Left renal cortex interstitium (tissue), 4 donors: Measurements from ENCODE around the gene UNC119. TPM values are rescaled to one million over a fixed set of nuclear protein-coding genes. Genes with fewer than 3 reads are reported as not detected.
"Not testable (repeated sequence)": the region's sequence is repeated elsewhere in the genome, so short reads cannot be mapped to it uniquely, and the experiment has no call there.

ENCODE experiments used
- DNase-seq, 4 donors: peaks; one replicate each; pipeline ENCODE4 v3.0.0-alpha.2; 2013; ENCODE audit warnings: low read depth in 4 of 4, low spot score in 2 of 4, missing footprints in 1 of 4
- polyA plus RNA-seq, 4 donors: library from polyadenylated mRNA; unstranded; fragments of 120-200 nt; gene quantifications; one replicate each; pipeline ENCODE4 v1.2.1, GENCODE V29; 2013; ENCODE audit not compliant: insufficient read length in 4 of 4

The UNC119 gene
- polyA plus RNA-seq: 10 to 100 TPM; 55.6 to 79.7 (median 65.4) TPM

DNA sequence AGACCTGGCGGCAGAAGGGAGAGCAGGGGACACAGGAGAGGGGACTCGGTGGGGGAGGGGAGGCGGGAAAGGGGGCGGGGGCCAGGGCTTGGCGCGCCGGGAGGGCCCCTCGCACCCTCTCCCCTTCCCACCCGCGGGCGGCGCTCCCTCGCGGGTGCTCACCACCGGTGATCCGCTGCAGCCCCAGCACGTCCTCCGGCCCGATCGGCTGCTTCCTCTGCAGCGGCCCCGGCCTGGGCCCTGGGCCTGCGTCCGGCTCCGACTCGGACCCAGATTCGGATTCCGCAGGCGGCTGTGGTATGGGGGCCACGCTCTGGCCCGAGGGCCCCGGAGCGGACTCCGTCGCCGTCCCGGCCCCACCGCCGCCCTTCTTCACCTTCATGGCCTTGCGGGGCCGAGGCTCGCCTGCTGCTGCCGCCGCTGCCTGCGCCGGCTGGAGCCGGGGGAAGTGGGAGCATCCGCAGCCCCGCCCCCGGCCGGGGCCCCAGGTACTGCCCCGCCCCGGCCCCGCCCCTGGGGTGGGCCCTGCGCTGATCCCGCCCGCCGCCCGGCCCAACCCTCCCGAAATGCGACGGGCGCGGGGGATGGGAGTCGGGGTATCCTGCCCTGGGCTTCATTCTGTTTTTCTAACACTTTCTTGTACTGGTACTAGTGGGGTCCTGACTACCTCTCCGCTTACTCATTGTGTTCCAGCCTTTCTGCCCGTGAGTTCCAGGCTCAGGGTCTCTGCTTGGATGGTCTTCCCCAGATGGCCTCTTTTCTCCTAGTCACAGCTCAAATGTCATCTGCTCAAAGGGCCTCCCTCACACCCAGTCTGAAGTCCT is at the start of gene UNC119:
Gene UNC119 (minus strand): TSS at position 449 of the 824 bp plus-strand sequence. CDS start 67 bp downstream, at position 382.
- peak in 2 of 4 donors; percentile 70 to 74 for DNase-seq

DNA sequence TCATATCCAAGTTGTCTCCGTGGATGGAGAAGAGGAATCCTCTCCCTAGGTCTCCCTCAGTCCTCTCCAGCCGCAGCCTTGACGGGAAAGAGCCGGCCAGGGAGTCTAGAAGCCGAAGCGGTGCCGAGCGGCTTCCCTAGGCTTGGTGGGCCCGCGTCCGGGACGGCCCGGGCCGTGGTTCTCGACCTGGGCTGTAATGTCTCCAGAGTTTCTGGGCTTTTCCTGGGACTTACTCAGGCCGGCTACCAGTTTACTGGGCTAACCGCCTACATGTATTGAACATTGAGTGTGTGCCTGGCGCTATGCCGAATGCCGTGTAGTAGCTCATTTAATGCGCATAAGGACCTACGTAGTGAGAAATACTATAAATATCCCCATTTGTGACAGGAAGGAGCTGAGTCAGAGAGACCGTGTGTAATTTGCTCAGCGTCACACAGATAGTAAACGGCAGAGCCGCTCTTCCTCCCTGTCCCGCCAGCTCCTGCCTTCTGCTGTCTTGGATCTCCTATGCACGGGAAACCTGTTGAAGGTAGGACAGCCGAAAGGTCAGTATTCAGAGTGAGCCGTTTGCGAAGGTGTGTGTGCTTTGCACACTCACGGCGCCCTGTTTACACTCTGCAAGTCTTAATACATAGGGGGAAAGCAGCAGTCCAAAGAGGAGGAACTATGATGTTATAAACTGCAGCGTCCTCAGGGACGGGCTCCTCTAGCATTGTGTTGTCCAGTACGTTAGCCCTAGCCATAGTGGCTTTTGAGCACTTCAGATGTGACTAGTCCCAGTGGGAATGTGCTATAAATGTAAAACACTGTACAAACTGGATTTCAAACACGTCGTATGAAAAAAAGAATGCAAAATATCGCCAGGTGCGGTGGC is 47.1 kb upstream of the UNC119 start:
- DNase-seq: peak in 1 of 4 donors; percentile 39

DNA sequence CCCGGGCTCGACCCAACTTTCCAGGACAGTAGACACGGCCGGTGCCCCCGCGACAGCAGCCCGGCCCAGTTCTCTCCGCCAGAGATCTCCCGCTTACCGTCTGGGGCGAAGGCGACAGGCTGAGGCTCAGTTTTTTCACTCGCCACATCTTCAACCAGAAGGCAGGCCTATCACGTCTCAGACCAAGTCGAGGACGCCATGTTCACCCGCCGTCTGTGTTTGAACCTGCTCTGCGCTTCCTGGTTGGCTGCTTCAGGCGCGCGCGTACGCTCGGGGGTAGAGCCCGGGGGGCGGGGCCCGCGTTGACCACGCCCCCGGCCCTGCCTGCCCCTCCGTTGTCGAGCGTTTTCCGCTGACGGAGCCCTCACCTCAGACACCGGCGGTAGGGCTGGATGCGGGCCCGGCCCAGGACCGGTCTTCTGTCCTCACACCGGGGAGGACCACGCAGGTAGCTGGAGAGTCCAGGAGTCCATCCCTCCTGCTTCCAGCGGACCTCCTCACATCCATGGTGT is 46.4 kb upstream of the UNC119 start, which contains the start of gene SPAG5:
Gene SPAG5 (minus strand): TSS at position 227 of the 512 bp plus-strand sequence. CDS start 79 bp downstream, at position 148.
- DNase-seq: peak; percentile 83 to 87 (median 85)

DNA sequence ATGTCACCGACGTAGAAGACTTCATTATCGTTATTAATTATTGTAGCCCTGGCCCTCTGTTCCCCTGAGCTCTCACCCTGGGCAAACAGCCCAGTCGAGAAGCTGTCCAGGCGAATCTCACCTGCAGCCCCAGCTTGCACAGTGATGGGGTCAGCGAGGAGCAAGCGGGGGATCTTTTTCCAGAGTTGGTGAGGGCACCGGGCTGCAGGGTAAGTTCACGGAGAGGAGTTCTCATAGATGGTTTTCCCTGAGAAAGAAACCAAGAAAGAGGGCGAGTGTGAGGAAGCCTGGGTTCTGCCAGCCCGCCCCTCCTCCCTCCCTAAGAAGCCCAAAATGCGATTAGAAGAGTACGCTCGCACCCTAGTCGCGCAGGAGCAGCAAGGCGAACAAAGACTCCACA is 46.0 kb upstream of the UNC119 start:
- DNase-seq: peak in 3 of 4 donors; percentile 6 to 56 (median 25)

DNA sequence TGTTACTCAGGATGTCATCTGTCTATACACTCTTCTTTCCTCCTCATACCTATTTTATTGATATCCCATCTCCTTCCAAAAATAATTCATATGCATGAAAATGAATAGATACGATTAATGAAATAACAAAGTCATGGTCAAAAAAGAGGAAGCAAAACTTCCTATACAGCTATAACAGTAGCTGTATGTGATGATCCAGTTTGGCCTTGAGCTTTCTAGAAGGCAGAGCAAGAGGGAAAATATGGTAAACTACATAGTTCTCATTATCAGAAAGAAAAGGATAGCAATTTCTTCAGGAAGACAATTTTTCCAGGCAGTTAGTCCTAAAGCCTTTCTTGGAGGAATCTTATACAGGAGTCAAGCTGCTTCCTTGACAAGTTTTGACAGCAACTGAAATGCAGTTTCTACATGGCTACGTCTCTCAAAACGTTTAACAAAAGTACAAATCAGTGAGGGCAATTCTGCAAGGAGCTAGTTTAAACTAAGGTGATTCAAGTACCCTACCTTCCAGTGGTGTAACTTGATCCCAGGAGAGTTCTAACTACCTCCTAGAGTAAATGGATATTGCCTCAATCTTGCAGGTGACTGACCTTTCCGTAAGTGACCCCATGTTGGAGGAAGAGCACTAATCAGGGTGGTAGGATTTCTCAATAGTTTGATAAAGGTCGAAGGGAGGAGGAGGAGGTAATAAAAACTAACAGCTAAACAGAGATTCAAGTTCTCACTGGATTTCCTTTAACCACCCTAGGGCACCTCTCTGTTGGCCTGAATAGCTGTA is 45.4 kb upstream of the UNC119 start:
- DNase-seq: no peak

DNA sequence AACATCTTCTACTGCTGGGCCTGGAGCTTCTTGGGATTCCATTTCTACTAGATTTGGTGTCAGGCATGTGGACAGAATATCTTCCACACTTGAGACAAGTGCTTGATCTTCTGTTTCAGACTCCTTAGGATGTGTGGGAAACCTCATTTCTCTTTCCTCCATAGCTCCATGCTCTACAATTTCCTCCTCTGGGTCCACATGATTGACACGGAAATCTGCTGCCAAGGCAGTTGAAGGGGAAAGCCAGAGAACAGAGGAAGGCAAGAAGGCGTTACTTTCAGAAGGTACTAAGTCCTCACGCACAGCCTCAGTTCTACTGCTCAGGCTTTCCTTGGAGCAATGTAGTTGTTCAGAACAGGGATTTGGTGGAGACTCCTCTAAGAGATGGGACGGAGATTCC is 39.8 kb upstream of the UNC119 start:
- no peak for DNase-seq

DNA sequence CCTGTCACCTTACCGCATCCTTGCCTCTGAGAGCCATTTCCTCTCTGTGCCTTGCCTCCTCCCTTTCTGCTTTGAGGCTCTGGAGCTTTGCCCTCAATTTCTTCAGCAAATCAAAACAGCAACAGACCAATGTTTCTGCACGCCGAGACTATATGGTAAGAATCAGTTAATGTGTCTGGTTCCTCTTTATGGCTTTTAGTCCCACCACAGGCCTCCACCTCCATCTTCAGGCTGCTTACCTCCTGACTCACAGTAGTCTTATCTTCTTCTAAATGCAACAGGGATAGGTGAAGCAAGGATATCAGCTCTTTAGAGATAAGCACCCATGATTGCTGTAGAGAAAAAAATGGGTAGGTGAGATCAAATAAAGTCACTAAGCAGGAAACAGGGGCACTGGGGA is 33.4 kb upstream of the UNC119 start:
- no peak for DNase-seq

DNA sequence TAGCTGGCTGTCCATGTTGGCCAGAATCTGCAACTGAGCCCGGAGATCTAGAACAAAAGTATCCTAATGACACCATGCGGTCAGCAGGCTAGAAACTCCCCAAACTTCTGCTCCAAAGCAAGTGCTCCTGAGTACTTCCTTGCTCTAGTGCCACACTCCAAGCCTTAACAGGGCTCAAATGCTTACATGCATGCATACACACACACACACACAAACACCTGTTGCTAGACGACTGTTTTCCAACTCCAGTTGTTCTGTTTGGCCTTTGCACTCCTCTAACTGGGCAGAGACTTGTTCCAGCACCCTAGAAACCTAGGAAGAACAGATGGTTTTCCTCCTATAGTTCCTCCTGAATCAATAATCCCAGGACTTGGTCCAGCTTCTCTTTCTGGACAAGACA is 32.0 kb upstream of the UNC119 start:
- no peak for DNase-seq

DNA sequence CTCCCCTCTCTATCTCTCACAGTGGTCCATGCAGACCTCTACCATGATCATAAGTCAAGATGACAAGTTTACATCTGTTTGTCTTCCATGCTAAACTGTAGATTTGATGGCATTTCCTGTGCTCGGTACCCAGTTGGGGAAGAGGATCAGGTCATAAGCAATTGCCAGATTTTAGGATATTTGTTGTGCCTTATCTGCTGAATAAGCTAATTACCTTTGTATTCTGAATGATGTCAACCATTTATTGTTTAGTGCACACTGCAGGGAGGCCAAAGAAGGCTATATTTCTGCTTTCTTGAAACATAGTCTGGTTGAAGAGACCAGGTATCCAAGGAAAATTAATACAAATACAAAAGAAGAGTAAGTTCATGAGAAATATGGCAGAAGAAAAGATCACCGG is 30.1 kb upstream of the UNC119 start:
- no peak for DNase-seq

DNA sequence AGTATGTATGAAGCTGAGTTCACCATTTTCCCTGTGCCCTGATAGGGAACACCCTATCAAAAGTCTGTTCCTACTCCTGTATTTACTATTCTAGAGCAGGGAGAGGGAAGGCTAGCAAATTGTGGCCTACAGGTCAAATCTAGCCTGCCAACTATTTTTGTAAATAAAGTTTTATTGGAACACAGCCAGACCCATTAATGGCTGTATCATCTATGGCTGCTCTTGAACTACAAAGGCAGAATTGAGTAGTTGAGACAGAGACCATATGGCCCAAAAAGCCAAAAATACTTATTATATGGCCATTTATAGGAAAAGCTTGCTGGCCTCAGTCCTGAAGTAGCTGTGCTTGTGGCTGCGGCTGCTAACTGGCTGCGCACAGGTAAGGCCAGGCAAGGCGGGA is 28.5 kb upstream of the UNC119 start:
- DNase-seq: no peak

DNA sequence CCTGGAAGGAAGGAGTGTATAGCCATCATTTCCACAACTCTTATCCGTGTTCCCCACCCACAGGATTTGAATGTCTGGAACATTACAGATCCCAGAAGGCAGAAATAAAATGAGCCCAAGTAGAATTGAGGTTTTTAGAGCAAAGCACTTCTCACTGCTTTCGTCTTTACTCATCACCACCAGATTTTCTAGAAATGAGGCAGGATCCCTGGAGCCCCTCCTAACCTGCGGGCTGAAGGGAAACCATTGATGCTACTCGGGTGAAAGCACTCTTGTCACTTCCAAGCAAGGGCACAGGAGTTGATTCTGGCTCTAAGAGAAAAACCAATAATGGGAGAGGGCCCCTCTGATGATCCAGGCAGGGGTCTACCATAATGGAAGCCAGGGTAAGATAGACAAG is 27.1 kb upstream of the UNC119 start:
- no peak for DNase-seq

DNA sequence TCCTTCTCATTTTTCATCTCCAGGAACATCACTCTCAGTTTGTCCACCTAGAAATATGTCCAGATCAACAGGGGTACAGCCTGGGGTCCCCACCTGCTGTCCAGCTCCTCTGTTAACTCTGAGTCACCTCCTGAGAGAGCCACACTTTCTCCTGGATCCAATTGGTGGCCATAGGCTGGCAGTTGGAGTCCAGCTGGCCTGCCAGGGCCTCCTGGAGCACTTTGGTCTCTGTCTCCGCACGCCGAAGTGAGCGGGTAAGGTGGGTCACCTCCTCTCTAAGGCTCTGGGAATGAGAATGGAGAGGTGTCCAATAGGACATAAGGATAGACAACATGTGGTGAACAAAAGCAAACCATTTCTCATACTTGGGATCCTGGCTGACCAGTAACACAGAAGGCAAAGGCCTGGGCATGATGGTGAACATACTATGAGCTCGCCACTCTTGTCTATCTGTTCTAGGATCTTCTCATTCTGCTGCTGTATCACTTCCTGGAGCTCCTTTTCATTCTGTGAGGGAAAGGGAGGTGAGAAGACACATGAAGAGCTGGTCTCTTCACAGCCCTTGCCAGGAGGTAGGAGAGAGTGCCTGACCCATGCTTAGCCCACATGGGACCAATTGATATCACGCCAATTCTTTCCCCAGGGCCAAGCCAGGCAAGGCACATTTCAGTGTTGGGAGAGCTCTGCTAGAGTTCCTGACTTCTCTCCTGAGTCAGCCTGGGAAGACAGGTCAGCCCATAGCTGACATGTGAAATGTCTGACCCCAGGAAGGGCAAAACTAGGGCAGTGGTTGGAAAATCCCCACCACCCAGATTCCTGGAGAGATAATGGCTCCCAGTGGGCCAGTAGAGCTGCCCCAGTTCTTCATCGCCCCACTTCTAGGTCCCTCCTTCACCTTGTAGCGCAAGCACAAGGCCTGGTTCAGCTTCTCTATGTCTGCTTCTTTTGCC is 26.1 kb upstream of the UNC119 start:
- DNase-seq: no peak

DNA sequence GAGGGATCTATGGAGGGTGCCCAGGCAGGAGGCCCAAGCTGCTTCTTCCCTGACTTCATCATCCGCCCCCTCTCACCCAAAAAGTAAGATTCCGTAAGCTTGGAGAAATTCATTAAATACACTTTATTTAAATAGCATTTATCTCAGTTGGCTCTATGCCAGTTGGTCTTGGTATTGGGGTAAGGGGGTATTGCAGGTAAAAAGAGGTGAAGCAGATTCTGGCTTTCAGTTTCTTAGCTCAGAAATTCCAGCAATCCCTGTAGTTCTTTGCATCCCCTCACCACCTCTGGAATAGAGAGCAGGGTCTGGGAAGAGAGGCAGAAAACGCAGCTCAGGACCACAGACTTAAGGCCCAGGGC is 25.0 kb upstream of the UNC119 start:
- DNase-seq: no peak

DNA sequence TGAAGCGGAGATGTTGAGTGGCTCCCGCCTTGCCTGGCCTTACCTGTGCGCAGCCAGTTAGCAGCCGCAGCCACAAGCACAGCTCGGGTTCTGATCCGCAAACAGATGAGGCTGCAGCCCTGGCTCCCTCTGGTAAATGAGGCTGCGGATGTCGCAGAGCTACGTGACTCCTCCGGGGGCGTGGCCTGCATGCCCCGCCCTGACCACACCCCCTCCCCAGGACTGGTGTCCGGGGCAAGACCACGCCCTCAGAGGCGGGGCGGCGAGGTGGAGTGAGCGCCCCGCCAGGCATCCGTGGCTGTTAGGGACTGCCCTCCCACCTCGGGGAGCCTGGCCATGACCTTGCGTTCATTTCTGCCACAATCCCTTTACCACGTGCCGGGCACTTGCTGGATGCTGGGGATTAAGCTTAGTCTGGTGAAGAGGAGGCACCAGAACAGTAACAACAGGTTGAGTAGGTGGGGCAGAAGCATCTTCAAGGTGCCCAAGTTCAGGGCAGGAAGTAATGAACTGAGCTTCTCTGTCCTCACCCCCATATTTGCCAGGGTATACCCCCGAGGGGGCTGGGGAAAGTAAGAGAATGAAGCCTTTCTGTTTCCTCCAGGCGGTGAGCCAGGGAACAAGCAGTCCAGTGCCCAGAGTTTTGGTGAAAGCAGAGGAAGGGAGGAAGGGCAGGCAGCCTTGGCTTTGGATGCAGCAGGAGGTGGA is 24.5 kb upstream of the UNC119 start, which contains the start of gene ALDOC:
Gene ALDOC (minus strand): TSS at position 138 of the 708 bp plus-strand sequence. CDS start 1,363 bp downstream, outside the sequence.
- peak in 3 of 4 donors; percentile 63 to 84 (median 77) for DNase-seq

DNA sequence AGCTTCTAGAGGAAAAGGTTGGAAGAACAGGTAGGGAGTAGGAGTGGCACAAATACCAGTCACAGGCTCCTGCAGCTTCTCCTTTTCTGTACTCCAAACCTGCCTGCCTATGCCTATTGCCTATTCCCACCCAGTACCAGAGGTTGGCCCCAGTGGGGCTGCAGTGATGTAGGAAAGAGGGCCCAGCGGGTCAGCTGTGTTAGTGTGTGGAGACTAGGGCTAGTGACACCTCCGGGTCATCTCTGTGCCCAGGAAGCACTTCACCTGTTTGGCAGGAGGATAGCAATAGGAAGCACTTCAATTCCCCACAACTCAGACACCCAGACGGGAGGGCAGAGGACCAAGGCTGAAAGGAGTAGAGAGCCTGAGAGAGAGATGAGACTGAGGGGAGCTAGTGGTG is 23.6 kb upstream of the UNC119 start:
- DNase-seq: not testable (repeated sequence)

DNA sequence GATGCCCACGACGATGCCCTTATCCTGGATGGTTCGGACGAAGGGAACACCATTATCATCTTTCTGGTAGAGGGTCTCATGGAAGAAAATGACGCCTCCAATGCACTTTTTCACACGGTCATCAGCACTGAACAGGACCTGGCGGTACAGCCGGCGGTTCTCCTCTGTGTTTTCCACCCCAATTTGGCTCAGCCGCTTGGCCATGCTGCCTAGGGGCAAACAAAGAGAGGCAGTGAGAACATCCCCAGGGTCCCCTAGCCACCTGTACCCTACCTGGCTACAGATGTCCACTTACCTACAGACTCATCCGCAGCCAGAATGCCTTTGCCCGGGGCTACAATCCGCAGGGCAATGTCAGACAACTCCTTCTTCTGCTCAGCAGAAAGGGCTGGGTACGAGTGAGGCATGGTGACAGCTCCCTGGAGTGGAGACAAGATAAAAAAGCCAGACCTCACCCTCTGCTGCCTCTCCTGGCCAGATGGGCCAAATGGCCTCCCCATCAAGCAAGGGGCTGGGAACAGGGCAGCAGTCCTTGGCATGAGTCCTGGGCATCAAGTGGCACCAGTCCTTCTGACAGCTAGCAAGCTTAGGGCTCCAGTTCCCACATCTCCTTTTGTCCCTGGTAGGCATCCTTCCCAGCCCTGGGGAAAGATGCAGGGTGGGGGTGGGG is 22.8 kb upstream of the UNC119 start:
- no peak for DNase-seq

DNA sequence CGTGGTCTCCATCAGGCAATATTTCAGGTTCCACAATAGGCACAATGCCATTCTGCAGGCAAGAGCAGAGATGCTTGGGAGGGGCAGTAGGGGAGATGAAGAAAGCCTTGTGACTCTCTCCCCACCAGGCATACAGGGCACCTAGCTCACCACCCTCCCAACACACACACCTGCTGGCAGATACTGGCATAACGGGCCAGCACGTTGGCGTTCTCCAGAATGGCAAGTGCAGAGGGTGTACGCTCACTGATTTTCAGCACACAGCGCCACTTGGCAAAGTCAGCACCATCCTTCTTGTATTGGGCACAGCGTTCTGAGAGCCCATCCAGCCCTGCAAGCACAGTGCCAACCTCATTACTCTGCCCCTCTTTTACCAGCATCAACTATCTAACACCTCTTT is 22.1 kb upstream of the UNC119 start:
- DNase-seq: no peak

DNA sequence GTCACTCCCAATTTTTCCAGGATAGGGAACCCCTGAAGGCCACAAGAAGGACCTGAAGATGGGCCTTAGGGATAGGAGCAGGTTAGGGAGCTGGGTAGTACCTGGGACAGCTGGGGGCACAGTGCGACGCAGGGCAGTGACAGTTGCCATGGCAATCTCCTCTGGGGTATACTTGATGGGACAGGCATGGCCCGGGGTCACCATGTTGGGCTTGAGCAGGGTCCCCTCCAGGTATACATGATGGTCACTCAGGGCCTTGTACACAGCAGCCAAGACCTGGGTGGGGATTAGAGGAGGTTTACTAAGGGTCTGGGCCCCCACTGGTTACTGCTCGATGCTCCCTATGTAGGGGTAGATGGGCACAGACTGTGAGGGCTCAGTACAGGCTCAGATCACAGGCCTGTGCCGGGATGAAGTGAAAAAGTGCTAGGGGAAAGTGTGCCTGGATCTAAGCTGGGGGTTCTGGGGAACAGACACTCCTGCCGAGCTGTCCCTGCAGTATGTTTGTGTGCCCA is 21.6 kb upstream of the UNC119 start:
- DNase-seq: no peak
